Medulla oblongata (tissue), 1 donor: ENCODE data around the gene CCDC57.

Experiments
- DNase-seq: peaks from one replicate; pipeline ENCODE4 v3.0.0-alpha.2; 2015; ENCODE audit errors: extremely low spot score

Gene CCDC57

GRCh38 chr17:82092995-82093751 is 119.5 kb downstream of the CCDC57 start:
- no peak for DNase-seq

- DNase-seq: no peak
Observed at GRCh38 chr17:82092628-82092994, 120.0 kb downstream of the CCDC57 start.

- no peak for DNase-seq
Observed at GRCh38 chr17:82092094-82092586, 120.5 kb downstream of the CCDC57 start.

GRCh38 chr17:82091264-82092066 is 121.2 kb downstream of the CCDC57 start:
- DNase-seq: no peak

- DNase-seq: no peak
Observed at GRCh38 chr17:82090549-82091263, 121.9 kb downstream of the CCDC57 start.

- DNase-seq: no peak
Observed at GRCh38 chr17:82089723-82090548, 122.7 kb downstream of the CCDC57 start.

- no peak for DNase-seq
Observed at GRCh38 chr17:82088838-82089722, 123.6 kb downstream of the CCDC57 start.

- no peak for DNase-seq
Observed at GRCh38 chr17:82087961-82088837, 124.4 kb downstream of the CCDC57 start.

- DNase-seq: no peak
Observed at GRCh38 chr17:82086941-82087906, 125.4 kb downstream of the CCDC57 start.

GRCh38 chr17:82085931-82086764 is 126.5 kb downstream of the CCDC57 start:
- no peak for DNase-seq

GRCh38 chr17:82085031-82085861 is 127.4 kb downstream of the CCDC57 start:
- DNase-seq: no peak

- DNase-seq: no peak
Observed at GRCh38 chr17:82084373-82085030, 128.1 kb downstream of the CCDC57 start.

- DNase-seq: no peak
Observed at GRCh38 chr17:82083533-82084359, 128.9 kb downstream of the CCDC57 start.

- no peak for DNase-seq
Observed at GRCh38 chr17:82083009-82083408, 129.6 kb downstream of the CCDC57 start.

GRCh38 chr17:82082456-82082855 is 130.2 kb downstream of the CCDC57 start:
- DNase-seq: no peak
